Activated CD4-positive, alpha-beta T cell treated with anti-CD3 and anti-CD28 coated beads, Interleukin-2, amount 10 ng/mL, durations not matched to agents 7 days and 5 days (primary cell): ENCODE results near the gene UBE2E1. TPM values are rescaled to one million over a fixed set of nuclear protein-coding genes. Genes with fewer than 3 reads are reported as not detected.

Experiments used
- CTCF ChIA-PET: fragments of 350-600 bp; sonication (Branson Sonifier 250); formaldehyde crosslinking; loops from one replicate; lab custom pipeline; 2021; ENCODE audit warnings: antibody characterized with exemption; lab: Charles Lee
- POLR2A ChIA-PET: fragments of 350-600 bp; sonication (Branson Sonifier 250); formaldehyde crosslinking; loops from one replicate; lab custom pipeline; 2021; ENCODE audit warnings: antibody characterized with exemption; lab: Charles Lee
- DNase-seq: peaks from one replicate; pipeline ENCODE4 v3.0.0-alpha.2; 2020
- H3K27ac Mint-ChIP-seq: one replicate; pipeline ENCODE4 v1.8.0; 2021; ENCODE audit warnings: mild to moderate bottlenecking, moderate library complexity, mixed read lengths
- H3K27me3 Mint-ChIP-seq: one replicate; pipeline ENCODE4 v1.8.0; 2021; ENCODE audit warnings: mixed read lengths
- H3K36me3 Mint-ChIP-seq: one replicate; pipeline ENCODE4 v1.8.0; 2021; ENCODE audit warnings: low read depth, mixed read lengths
- H3K4me1 Mint-ChIP-seq: one replicate; pipeline ENCODE4 v1.8.0; 2021; ENCODE audit warnings: mixed read lengths
- H3K4me3 Mint-ChIP-seq: one replicate; pipeline ENCODE4 v1.8.0; 2021; ENCODE audit warnings: mild to moderate bottlenecking, moderate library complexity, mixed read lengths
- H3K9me3 Mint-ChIP-seq: one replicate; pipeline ENCODE4 v1.8.0; 2021; ENCODE audit warnings: mixed read lengths
- total RNA-seq, 2 experiments: library from RNA; stranded (reverse); gene quantifications; one replicate each; pipeline ENCODE4 v1.2.3, GENCODE V29; 2021

UBE2E1 gene
- total RNA-seq, result 10 to 100 TPM; 65.5 to 66.1 TPM

GRCh38 chr3:23805633-23806533 is at the start of gene UBE2E1:
UBE2E1 (plus strand) TSS chr3:23805955; CDS start chr3:23807270, 1,315 bp downstream.
- H3K36me3 Mint-ChIP-seq, result peaks cover 25% of the 10 kb centered on the region
- H3K4me1 Mint-ChIP-seq, result peaks cover 38% of the 10 kb centered on the region
- DNase-seq, result peak; percentile 78
- H3K4me3 Mint-ChIP-seq, result peak within 1 kb of the TSS; percentile 88
- POLR2A ChIA-PET, result no interaction called here
- no peaks in the 10 kb centered on the region for H3K9me3 Mint-ChIP-seq
- peak within 1 kb of the TSS; percentile 95 for H3K27ac Mint-ChIP-seq
- H3K27me3 Mint-ChIP-seq, result peaks cover 24% of the 10 kb centered on the region
- CTCF ChIA-PET, result no interaction called here

GRCh38 chr3:23756206-23756840 is 49.4 kb upstream of the UBE2E1 start:
- H3K9me3 Mint-ChIP-seq, result no peaks in the 10 kb centered on the region
- CTCF ChIA-PET, result interaction anchor here (0.8 kb wide), 1 partner anchor 32 kb away, joined by 3 read pairs; no protein-coding TSS in a partner anchor
- H3K27ac Mint-ChIP-seq, result no peak overlapping the region
- no peak for DNase-seq
- no peaks in the 10 kb centered on the region for H3K36me3 Mint-ChIP-seq
- POLR2A ChIA-PET, result no interaction called here
- peaks cover 11% of the 10 kb centered on the region for H3K4me1 Mint-ChIP-seq
- peaks cover 2% of the 10 kb centered on the region for H3K27me3 Mint-ChIP-seq
- H3K4me3 Mint-ChIP-seq, result no peak overlapping the region

DNA sequence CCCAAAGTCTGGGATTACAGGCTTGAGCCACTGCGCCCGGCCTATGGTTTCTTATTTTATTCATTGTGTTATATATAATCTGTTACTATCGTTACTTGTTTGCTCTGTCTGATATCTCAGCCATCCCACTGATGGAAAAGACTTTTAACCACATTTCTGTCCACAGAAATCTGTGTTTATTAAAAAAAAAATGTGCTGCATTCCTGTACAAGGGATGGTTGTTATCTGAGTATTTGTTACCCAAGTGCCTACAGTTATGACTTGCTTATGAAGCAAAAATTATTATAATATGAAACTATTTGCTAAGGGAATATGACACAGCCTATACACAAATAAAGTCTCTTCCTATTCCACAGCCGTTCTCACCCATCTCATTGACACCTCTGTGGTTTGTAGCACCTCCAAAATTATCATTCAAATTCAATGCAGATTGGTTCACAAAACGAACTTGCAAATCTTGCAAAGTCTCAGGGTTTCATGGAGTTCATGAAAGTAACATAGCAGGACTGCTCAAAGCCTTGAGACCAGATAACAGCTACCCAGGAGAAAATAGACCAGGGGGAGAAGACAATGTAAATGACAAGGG is 47.4 kb upstream of the UBE2E1 start:
- H3K27ac Mint-ChIP-seq, result no peak overlapping the region
- H3K9me3 Mint-ChIP-seq, result no peaks in the 10 kb centered on the region
- peaks cover 29% of the 10 kb centered on the region for H3K4me1 Mint-ChIP-seq
- ChIA-PET CTCF (no interaction called here), POLR2A (no interaction called here)
- DNase-seq, result no peak
- no peaks in the 10 kb centered on the region for H3K36me3 Mint-ChIP-seq
- peaks cover 2% of the 10 kb centered on the region for H3K27me3 Mint-ChIP-seq
- no peak overlapping the region for H3K4me3 Mint-ChIP-seq

DNA sequence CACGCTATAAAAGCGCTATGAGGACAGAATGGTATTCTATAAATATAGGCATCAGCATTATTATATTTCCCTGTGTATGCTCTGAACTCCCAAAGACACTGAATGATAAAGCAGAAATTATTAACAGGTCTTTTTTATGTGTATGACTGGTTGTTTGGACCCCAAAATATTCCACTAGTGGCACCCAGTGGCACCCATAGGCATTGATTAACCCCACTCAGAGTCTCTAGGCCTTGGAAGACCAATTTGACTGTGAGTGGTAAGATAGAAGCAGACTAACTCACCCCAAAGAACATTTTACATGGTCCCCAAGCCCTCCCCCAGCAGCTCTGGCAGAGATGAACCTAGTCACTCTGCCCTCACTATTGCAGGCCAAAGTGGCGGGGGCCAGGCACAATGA is 45.4 kb upstream of the UBE2E1 start:
- peaks cover 2% of the 10 kb centered on the region for H3K27me3 Mint-ChIP-seq
- H3K4me3 Mint-ChIP-seq, result no peak overlapping the region
- no peak overlapping the region for H3K27ac Mint-ChIP-seq

DNA sequence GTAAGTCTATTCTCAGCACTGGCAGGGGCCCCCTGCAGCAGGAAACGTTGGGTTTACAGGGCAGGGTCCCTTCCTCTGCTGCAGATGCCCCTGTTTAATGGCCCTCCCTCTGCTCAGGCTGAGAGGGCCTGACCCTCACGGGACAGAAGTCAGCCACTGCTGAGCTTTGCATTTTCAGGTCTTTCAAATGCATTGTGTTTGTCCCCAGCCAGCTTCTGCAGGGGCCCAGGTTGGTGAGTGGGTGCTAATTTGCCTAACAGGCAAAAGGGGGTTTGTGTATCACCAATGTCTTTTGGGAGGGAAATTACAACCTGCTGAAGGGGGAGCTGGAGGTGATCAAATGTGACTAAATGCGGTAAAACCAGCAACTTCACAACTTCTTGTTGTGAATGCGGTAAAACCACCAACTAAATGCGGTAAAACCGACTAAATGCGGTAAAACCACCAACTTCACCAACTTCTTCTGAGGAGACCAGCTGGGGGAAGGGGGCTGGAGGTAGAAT is 44.8 kb upstream of the UBE2E1 start:
- H3K4me1 Mint-ChIP-seq, result peaks cover 29% of the 10 kb centered on the region
- POLR2A ChIA-PET, result no interaction called here
- CTCF ChIA-PET, result interaction anchor here (1.0 to 1.5 kb wide), 3 partner anchors 9 to 27 kb away, joined by 3 to 4 read pairs (median 4); no protein-coding TSS in a partner anchor
- H3K36me3 Mint-ChIP-seq, result no peaks in the 10 kb centered on the region
- H3K27ac Mint-ChIP-seq, result no peak overlapping the region
- no peak overlapping the region for H3K4me3 Mint-ChIP-seq
- H3K9me3 Mint-ChIP-seq, result no peaks in the 10 kb centered on the region
- no peak for DNase-seq
- no peaks in the 10 kb centered on the region for H3K27me3 Mint-ChIP-seq

More for the DNA sequence above, 45.4 kb upstream of the UBE2E1 start:
- ChIA-PET CTCF (interaction anchor here (1.5 kb wide), 1 partner anchor 8 kb away, joined by 4 read pairs; no protein-coding TSS in a partner anchor), POLR2A (no interaction called here)
- H3K36me3 Mint-ChIP-seq, result no peaks in the 10 kb centered on the region
- DNase-seq, result no peak
- no peaks in the 10 kb centered on the region for H3K9me3 Mint-ChIP-seq
- peaks cover 29% of the 10 kb centered on the region for H3K4me1 Mint-ChIP-seq

GRCh38 chr3:23761440-23761896 is 44.3 kb upstream of the UBE2E1 start:
- H3K36me3 Mint-ChIP-seq, result no peaks in the 10 kb centered on the region
- no peaks in the 10 kb centered on the region for H3K9me3 Mint-ChIP-seq
- H3K4me1 Mint-ChIP-seq, result peaks cover 29% of the 10 kb centered on the region
- ChIA-PET CTCF (interaction anchor here (1.0 to 1.5 kb wide), 3 partner anchors 9 to 26 kb away, joined by 3 to 4 read pairs (median 4); no protein-coding TSS in a partner anchor), POLR2A (no interaction called here)
- no peaks in the 10 kb centered on the region for H3K27me3 Mint-ChIP-seq
- no peak for DNase-seq
- no peak overlapping the region for H3K27ac Mint-ChIP-seq
- no peak overlapping the region for H3K4me3 Mint-ChIP-seq

- no peak overlapping the region for H3K27ac Mint-ChIP-seq
- H3K9me3 Mint-ChIP-seq, result no peaks in the 10 kb centered on the region
- peaks cover 29% of the 10 kb centered on the region for H3K4me1 Mint-ChIP-seq
- H3K27me3 Mint-ChIP-seq, result no peaks in the 10 kb centered on the region
- ChIA-PET POLR2A (no interaction called here), CTCF (interaction anchor here (0.6 kb wide), 1 partner anchor 14 kb away, joined by 3 read pairs; no protein-coding TSS in a partner anchor)
- no peaks in the 10 kb centered on the region for H3K36me3 Mint-ChIP-seq
- DNase-seq, result no peak
- H3K4me3 Mint-ChIP-seq, result no peak overlapping the region
Measured at GRCh38 chr3:23762214-23762613, 43.5 kb upstream of the UBE2E1 start.

DNA sequence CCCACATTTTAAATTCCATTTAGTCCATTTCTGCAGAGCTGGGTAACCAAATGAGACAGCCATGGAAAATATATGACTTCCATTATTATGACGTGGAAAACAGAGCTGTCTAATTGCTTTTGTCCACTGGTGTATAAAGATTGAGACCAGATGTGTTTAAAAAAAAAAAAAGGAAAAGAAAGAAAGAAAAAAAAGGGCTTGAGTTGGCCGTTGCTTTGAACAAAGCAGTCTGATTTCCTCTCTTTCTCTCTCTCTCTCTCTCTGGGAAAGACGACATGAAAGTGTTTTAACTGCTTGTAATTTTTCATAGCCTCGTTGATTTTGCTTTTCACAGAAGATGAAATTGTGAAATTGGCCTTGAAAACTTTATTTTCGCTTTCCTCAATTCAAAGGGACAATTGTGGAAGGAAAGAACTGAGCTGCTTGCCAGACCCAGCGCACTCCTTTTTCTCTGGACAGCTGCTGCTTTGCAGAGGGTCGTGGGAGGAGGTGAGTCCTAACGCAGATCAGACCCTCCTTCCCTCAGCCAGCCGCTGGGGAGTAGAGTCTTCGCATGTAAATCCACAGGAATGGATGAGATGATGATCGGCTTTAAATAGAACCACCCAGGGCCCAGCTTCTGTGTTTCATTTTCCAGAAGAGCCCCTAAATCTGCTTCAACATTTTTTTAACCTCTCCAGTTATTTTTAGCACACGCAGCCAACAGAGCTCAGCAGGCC is 42.8 kb upstream of the UBE2E1 start:
- no peaks in the 10 kb centered on the region for H3K27me3 Mint-ChIP-seq
- ChIA-PET CTCF (interaction anchor here (0.7 kb wide), 1 partner anchor 47 kb away, joined by 8 read pairs; no protein-coding TSS in a partner anchor), POLR2A (no interaction called here)
- no peaks in the 10 kb centered on the region for H3K9me3 Mint-ChIP-seq
- peaks cover 29% of the 10 kb centered on the region for H3K4me1 Mint-ChIP-seq
- H3K27ac Mint-ChIP-seq, result no peak overlapping the region
- no peak overlapping the region for H3K4me3 Mint-ChIP-seq
- no peak for DNase-seq
- no peaks in the 10 kb centered on the region for H3K36me3 Mint-ChIP-seq

- Mint-ChIP-seq H3K27ac (no peak overlapping the region), H3K27me3 (no peaks in the 10 kb centered on the region), H3K9me3 (no peaks in the 10 kb centered on the region), H3K4me1 (peaks cover 29% of the 10 kb centered on the region), H3K4me3 (no peak overlapping the region), H3K36me3 (no peaks in the 10 kb centered on the region)
- ChIA-PET POLR2A (no interaction called here), CTCF (no interaction called here)
- no peak for DNase-seq
Measured at GRCh38 chr3:23764407-23764806, 41.3 kb upstream of the UBE2E1 start.

DNA sequence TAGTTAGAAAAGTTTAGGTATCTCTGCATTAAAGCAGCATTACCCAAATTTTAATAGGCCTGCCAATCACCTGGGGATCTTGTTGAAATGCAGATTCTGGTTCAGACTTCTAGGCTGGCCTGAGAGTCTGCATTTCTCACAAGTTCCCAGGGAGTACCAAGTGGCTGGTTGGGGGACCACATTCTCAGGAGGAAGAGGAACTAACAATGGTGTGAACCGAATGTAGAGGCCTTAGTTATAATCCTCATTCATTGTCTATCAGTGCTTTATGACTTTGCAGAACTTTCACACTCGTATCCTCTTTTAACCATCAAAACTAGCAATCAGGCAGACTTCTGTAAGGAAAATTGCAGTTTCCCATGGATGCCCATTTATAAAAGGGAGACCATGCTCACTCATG is 38.2 kb upstream of the UBE2E1 start:
- H3K36me3 Mint-ChIP-seq, result no peaks in the 10 kb centered on the region
- no peak overlapping the region for H3K4me3 Mint-ChIP-seq
- H3K27ac Mint-ChIP-seq, result no peak overlapping the region
- no peaks in the 10 kb centered on the region for H3K27me3 Mint-ChIP-seq
- POLR2A ChIA-PET, result no interaction called here
- CTCF ChIA-PET, result interaction anchor here (0.6 kb wide), 2 partner anchors 328 to 753 kb away, joined by 4 to 5 read pairs; no protein-coding TSS in a partner anchor
- no peaks in the 10 kb centered on the region for H3K9me3 Mint-ChIP-seq
- peaks cover 6% of the 10 kb centered on the region for H3K4me1 Mint-ChIP-seq
- DNase-seq, result no peak

DNA sequence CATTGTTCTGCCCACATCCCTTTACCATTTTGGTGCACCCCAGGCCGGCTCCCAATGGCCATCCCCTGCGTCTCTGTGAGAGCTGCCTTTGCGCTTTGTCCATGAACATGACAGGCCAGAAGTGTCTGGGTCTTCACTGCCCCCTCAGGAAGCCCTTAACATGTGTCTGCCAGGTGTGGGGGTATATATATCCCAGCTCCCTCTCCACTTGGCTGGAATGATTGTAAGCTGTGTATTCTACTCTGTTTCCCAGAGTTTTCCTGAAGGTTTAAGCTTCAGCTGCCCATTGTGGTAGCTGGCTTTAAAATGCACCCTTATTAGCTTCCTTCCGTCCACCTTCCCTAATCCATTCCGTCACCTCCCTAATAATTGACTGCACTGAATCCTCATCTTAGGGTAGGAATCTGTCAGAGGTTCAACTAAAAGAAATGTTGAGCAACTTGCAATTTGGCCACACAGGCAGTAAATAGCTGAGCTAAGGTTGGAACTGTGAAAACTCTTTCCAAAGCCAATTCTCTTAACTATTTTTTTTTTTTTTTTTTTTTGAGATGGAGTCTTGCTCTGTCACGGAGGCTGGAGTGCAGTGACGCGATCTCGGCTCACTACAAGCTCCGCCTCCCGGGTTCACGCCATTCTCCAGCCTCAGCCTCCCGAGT is 30.4 kb upstream of the UBE2E1 start:
- ChIA-PET POLR2A (no interaction called here), CTCF (interaction anchor here (0.6 to 1.6 kb wide), 2 partner anchors 14 to 18 kb away, joined by 3 to 4 read pairs; no protein-coding TSS in a partner anchor)
- Mint-ChIP-seq H3K4me1 (no peaks in the 10 kb centered on the region), H3K27me3 (no peaks in the 10 kb centered on the region), H3K36me3 (no peaks in the 10 kb centered on the region), H3K4me3 (no peak overlapping the region), H3K9me3 (no peaks in the 10 kb centered on the region), H3K27ac (no peak overlapping the region)
- DNase-seq, result no peak
